Stimulated activated effector memory CD8-positive, alpha-beta T cell treated with anti-CD3 and anti-CD28 coated beads, Interleukin-12 subunit alpha, Interleukin-12 subunit beta, amount 100 ng/mL, for 72 hours (primary cell): ENCODE measurements around the gene C2.

Experiments used
- ATAC-seq: fragments of 150-1000 bp; cut with Tn5 transposase; 2 replicates; pipeline ENCODE4 v1.10.0; 2021
- DNase-seq, 2 donors: peaks; one replicate each; pipeline ENCODE4 v3.0.0; 2021 to 2022; ENCODE audit warnings: low spot score in 2 of 2
- H3K27ac Mint-ChIP-seq: one replicate; pipeline ENCODE4 v1.8.0; 2022; ENCODE audit warnings: mild to moderate bottlenecking, mixed read lengths
- H3K36me3 Mint-ChIP-seq: one replicate; pipeline ENCODE4 v1.8.0; 2022; ENCODE audit warnings: mild to moderate bottlenecking, mixed read lengths
- H3K4me1 Mint-ChIP-seq: one replicate; pipeline ENCODE4 v1.8.0; 2022; ENCODE audit warnings: mixed read lengths
- H3K4me3 Mint-ChIP-seq: one replicate; pipeline ENCODE4 v1.8.0; 2022; ENCODE audit warnings: mild to moderate bottlenecking, mixed read lengths
- H3K9me3 Mint-ChIP-seq: one replicate; pipeline ENCODE4 v1.8.0; 2022; ENCODE audit warnings: mixed read lengths

The C2 gene

GRCh38 chr6:31927242-31927862 is at the start of gene C2:
Gene C2, plus strand, starts transcription at chr6:31927717. Its CDS starts 36 bp downstream, at chr6:31927753.
- no peak for DNase-seq
- Mint-ChIP-seq H3K9me3 (no peaks in the 10 kb centered on the region), H3K4me3 (no peak within 1 kb of the TSS), H3K4me1 (no peaks in the 10 kb centered on the region), H3K36me3 (no peaks in the 10 kb centered on the region), H3K27ac (no peak within 1 kb of the TSS)
- no peak for ATAC-seq

- H3K4me1 Mint-ChIP-seq = peaks cover 6% of the 10 kb centered on the region
- no peak for ATAC-seq
Observed at GRCh38 chr6:31878222-31878621, 49.3 kb upstream of the C2 start.

GRCh38 chr6:31878726-31879125 is 48.8 kb upstream of the C2 start, which contains the start of gene SLC44A4:
Gene SLC44A4, minus strand, starts transcription at chr6:31878997. Its CDS starts 17 bp downstream, at chr6:31878980.
- no peak for DNase-seq
- peaks cover 6% of the 10 kb centered on the region for H3K4me1 Mint-ChIP-seq
- peaks cover 41% of the 10 kb centered on the region for H3K36me3 Mint-ChIP-seq
- H3K27ac Mint-ChIP-seq = peak within 1 kb of the TSS; percentile 78
- no peak within 1 kb of the TSS for H3K4me3 Mint-ChIP-seq
- no peak for ATAC-seq
- no peaks in the 10 kb centered on the region for H3K9me3 Mint-ChIP-seq

More at GRCh38 chr6:31878222-31878621, 49.3 kb upstream of the C2 start:
- DNase-seq = no peak
- Mint-ChIP-seq H3K4me3 (no peak overlapping the region), H3K9me3 (no peaks in the 10 kb centered on the region), H3K36me3 (peaks cover 36% of the 10 kb centered on the region), H3K27ac (peak overlapping the region; percentile 78)

GRCh38 chr6:31879143-31879542 is 48.4 kb upstream of the C2 start:
- no peaks in the 10 kb centered on the region for H3K9me3 Mint-ChIP-seq
- no peak overlapping the region for H3K4me3 Mint-ChIP-seq
- ATAC-seq = no peak
- peaks cover 45% of the 10 kb centered on the region for H3K36me3 Mint-ChIP-seq
- peaks cover 6% of the 10 kb centered on the region for H3K4me1 Mint-ChIP-seq
- H3K27ac Mint-ChIP-seq = no peak overlapping the region
- no peak for DNase-seq

- DNase-seq (no peak), ATAC-seq (no peak)
- Mint-ChIP-seq H3K4me3 (no peak overlapping the region), H3K4me1 (peaks cover 6% of the 10 kb centered on the region), H3K36me3 (peaks cover 52% of the 10 kb centered on the region), H3K9me3 (no peaks in the 10 kb centered on the region), H3K27ac (no peak overlapping the region)
Observed at GRCh38 chr6:31879901-31880300, 47.6 kb upstream of the C2 start.

GRCh38 chr6:31880616-31881015 is 46.9 kb upstream of the C2 start:
- Mint-ChIP-seq H3K36me3 (peaks cover 60% of the 10 kb centered on the region), H3K9me3 (no peaks in the 10 kb centered on the region), H3K27ac (peak overlapping the region; percentile 86), H3K4me3 (no peak overlapping the region), H3K4me1 (peaks cover 6% of the 10 kb centered on the region)
- DNase-seq = no peak
- ATAC-seq = no peak

GRCh38 chr6:31881136-31881859 is 46.2 kb upstream of the C2 start:
- peak overlapping the region; percentile 86 for H3K27ac Mint-ChIP-seq
- DNase-seq (no peak), ATAC-seq (no peak)
- H3K36me3 Mint-ChIP-seq = peaks cover 66% of the 10 kb centered on the region
- peaks cover 6% of the 10 kb centered on the region for H3K4me1 Mint-ChIP-seq
- H3K9me3 Mint-ChIP-seq = no peaks in the 10 kb centered on the region
- no peak overlapping the region for H3K4me3 Mint-ChIP-seq

- H3K4me1 Mint-ChIP-seq = peaks cover 6% of the 10 kb centered on the region
- no peaks in the 10 kb centered on the region for H3K9me3 Mint-ChIP-seq
- ATAC-seq (no peak), DNase-seq (no peak)
- H3K27ac Mint-ChIP-seq = no peak overlapping the region
- H3K4me3 Mint-ChIP-seq = no peak overlapping the region
- H3K36me3 Mint-ChIP-seq = peaks cover 77% of the 10 kb centered on the region
Observed at GRCh38 chr6:31882344-31882743, 45.2 kb upstream of the C2 start.

- DNase-seq (no peak), ATAC-seq (no peak)
- peaks cover 6% of the 10 kb centered on the region for H3K4me1 Mint-ChIP-seq
- H3K4me3 Mint-ChIP-seq = no peak overlapping the region
- H3K27ac Mint-ChIP-seq = no peak overlapping the region
- peaks cover 81% of the 10 kb centered on the region for H3K36me3 Mint-ChIP-seq
- H3K9me3 Mint-ChIP-seq = no peaks in the 10 kb centered on the region
Observed at GRCh38 chr6:31883676-31884075, 43.8 kb upstream of the C2 start.

GRCh38 chr6:31884528-31885035 is 42.9 kb upstream of the C2 start:
- ATAC-seq (no peak), DNase-seq (no peak)
- Mint-ChIP-seq H3K9me3 (no peaks in the 10 kb centered on the region), H3K36me3 (peaks cover 88% of the 10 kb centered on the region), H3K27ac (no peak overlapping the region), H3K4me1 (peaks cover 13% of the 10 kb centered on the region), H3K4me3 (no peak overlapping the region)

GRCh38 chr6:31886541-31886991 is 41.0 kb upstream of the C2 start:
- H3K4me3 Mint-ChIP-seq = no peak overlapping the region
- H3K36me3 Mint-ChIP-seq = peaks cover 88% of the 10 kb centered on the region
- ATAC-seq (no peak), DNase-seq (no peak)
- peaks cover 7% of the 10 kb centered on the region for H3K4me1 Mint-ChIP-seq
- H3K27ac Mint-ChIP-seq = no peak overlapping the region
- H3K9me3 Mint-ChIP-seq = no peaks in the 10 kb centered on the region

GRCh38 chr6:31887173-31888007 is 40.1 kb upstream of the C2 start:
- H3K4me1 Mint-ChIP-seq = peaks cover 7% of the 10 kb centered on the region
- H3K4me3 Mint-ChIP-seq = no peak overlapping the region
- peaks cover 88% of the 10 kb centered on the region for H3K36me3 Mint-ChIP-seq
- DNase-seq = no peak
- peak; percentile 20 for ATAC-seq
- H3K9me3 Mint-ChIP-seq = no peaks in the 10 kb centered on the region
- H3K27ac Mint-ChIP-seq = no peak overlapping the region

GRCh38 chr6:31888276-31889258 is 39.0 kb upstream of the C2 start:
- no peaks in the 10 kb centered on the region for H3K9me3 Mint-ChIP-seq
- peaks cover 87% of the 10 kb centered on the region for H3K36me3 Mint-ChIP-seq
- peaks cover 7% of the 10 kb centered on the region for H3K4me1 Mint-ChIP-seq
- H3K27ac Mint-ChIP-seq = peak overlapping the region; percentile 23
- peak; percentile 35 to 80 for DNase-seq
- ATAC-seq = peak; percentile 42
- no peak overlapping the region for H3K4me3 Mint-ChIP-seq

GRCh38 chr6:31889331-31889972 is 38.1 kb upstream of the C2 start:
- Mint-ChIP-seq H3K4me3 (no peak overlapping the region), H3K9me3 (no peaks in the 10 kb centered on the region), H3K27ac (peak overlapping the region; percentile 23), H3K36me3 (peaks cover 87% of the 10 kb centered on the region), H3K4me1 (peaks cover 7% of the 10 kb centered on the region)
- DNase-seq (no peak), ATAC-seq (no peak)
